HL-60 (cell line): ENCODE results near the gene LAG3.

ENCODE experiments used
- POLR2AphosphoS5 ChIP-seq: IDR thresholded peaks from 2 replicates; pipeline ENCODE4 v1.6.1; 2012; ENCODE audit warnings: low read depth
- SPI1 ChIP-seq: IDR thresholded peaks from 2 replicates; pipeline ENCODE4 v1.6.1; 2012; ENCODE audit warnings: low read depth, mild to moderate bottlenecking, borderline replicate concordance
- TF ChIP-seq, protein P1 (sequence below): IDR thresholded peaks from one replicate; pipeline ENCODE4 v1.5.1; 2011; ENCODE audit warnings: low read length, control low read depth, inconsistent platforms; ENCODE audit not compliant: insufficient read depth
- TF ChIP-seq, protein P2 (sequence below): IDR thresholded peaks from 2 replicates; pipeline ENCODE4 v1.6.1; 2012; ENCODE audit warnings: low read depth; ENCODE audit not compliant: insufficient replicate concordance

DNA sequence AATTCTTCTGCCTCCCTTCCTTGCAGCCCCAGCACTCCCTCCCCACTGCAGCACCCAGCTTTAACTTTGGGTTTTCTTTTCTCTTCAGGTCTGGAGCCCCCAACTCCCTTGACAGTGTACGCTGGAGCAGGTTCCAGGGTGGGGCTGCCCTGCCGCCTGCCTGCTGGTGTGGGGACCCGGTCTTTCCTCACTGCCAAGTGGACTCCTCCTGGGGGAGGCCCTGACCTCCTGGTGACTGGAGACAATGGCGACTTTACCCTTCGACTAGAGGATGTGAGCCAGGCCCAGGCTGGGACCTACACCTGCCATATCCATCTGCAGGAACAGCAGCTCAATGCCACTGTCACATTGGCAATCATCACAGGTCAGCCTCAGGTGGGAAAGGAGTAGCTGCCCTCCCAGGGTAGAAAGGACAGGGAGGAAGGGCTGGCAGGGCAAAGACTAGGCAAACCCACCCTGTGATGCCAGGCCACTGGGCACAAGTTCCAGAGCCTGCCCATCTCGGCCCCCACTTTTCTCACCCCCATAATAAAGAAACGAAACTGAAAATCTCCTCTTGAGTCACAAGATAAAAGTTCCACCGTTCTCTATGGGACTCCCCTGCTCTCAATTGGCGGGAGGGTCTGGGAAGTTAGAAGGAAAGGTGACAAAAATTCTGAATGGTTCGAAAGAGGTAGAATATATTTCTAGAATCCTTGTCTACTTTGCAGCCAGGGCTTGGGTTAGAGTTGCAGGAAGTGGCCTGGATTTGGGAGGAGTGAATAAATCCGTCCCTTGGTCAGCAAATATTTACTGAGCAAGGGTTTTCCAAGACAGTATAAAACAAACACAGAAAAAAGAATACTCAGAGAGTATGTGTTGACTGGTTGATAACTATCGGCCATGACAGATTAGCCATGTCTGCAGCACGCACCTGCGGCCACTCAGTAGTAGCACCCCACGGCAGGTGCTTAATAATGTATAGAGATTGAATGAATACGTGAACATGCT, 3.2 kb downstream of the LAG3 start:
- TF ChIP-seq, protein P1, sequence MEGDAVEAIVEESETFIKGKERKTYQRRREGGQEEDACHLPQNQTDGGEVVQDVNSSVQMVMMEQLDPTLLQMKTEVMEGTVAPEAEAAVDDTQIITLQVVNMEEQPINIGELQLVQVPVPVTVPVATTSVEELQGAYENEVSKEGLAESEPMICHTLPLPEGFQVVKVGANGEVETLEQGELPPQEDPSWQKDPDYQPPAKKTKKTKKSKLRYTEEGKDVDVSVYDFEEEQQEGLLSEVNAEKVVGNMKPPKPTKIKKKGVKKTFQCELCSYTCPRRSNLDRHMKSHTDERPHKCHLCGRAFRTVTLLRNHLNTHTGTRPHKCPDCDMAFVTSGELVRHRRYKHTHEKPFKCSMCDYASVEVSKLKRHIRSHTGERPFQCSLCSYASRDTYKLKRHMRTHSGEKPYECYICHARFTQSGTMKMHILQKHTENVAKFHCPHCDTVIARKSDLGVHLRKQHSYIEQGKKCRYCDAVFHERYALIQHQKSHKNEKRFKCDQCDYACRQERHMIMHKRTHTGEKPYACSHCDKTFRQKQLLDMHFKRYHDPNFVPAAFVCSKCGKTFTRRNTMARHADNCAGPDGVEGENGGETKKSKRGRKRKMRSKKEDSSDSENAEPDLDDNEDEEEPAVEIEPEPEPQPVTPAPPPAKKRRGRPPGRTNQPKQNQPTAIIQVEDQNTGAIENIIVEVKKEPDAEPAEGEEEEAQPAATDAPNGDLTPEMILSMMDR: no peak
- TF ChIP-seq POLR2AphosphoS5 (no peak), SPI1 (no peak)
- TF ChIP-seq, protein P2, sequence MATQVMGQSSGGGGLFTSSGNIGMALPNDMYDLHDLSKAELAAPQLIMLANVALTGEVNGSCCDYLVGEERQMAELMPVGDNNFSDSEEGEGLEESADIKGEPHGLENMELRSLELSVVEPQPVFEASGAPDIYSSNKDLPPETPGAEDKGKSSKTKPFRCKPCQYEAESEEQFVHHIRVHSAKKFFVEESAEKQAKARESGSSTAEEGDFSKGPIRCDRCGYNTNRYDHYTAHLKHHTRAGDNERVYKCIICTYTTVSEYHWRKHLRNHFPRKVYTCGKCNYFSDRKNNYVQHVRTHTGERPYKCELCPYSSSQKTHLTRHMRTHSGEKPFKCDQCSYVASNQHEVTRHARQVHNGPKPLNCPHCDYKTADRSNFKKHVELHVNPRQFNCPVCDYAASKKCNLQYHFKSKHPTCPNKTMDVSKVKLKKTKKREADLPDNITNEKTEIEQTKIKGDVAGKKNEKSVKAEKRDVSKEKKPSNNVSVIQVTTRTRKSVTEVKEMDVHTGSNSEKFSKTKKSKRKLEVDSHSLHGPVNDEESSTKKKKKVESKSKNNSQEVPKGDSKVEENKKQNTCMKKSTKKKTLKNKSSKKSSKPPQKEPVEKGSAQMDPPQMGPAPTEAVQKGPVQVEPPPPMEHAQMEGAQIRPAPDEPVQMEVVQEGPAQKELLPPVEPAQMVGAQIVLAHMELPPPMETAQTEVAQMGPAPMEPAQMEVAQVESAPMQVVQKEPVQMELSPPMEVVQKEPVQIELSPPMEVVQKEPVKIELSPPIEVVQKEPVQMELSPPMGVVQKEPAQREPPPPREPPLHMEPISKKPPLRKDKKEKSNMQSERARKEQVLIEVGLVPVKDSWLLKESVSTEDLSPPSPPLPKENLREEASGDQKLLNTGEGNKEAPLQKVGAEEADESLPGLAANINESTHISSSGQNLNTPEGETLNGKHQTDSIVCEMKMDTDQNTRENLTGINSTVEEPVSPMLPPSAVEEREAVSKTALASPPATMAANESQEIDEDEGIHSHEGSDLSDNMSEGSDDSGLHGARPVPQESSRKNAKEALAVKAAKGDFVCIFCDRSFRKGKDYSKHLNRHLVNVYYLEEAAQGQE: no peak
